ENCODE results near the gene TMCC1.

- TF ChIP-seq CTCF (IDR thresholded peaks at IDR 0.05) (no peak), POLR2A (IDR thresholded peaks at IDR 0.05) (no peak)
Measured at GRCh38 chr3:129633751-129634481, 259.6 kb downstream of the TMCC1 start.
